Uterus (tissue), 4 donors: ENCODE data around the gene GRM8. TPM values are rescaled to one million over a fixed set of nuclear protein-coding genes. Genes with fewer than 3 reads are reported as not detected.

Experiments used
- DNase-seq, 2 donors: peaks; one replicate each; pipeline ENCODE4 v3.0.0-alpha.2; 2019 to 2020
- H3K27ac ChIP-seq, 2 donors: fragments of 200-600 bp; sonication (generic); 1 replicate in 1 of 2; 2 replicates in 1 of 2; pipeline ENCODE4 v1.5.1; 2016 to 2018
- H3K27me3 ChIP-seq, 2 donors: fragments of 200-600 bp; sonication (generic); one replicate each; pipeline ENCODE4 v1.5.1; 2018 to 2019; ENCODE audit warnings: control low read depth in 1 of 2
- H3K36me3 ChIP-seq, 2 donors: fragments of 200-600 bp; sonication (generic); one replicate each; pipeline ENCODE4 v1.5.1; 2019; ENCODE audit warnings: control low read depth in 1 of 2
- H3K4me1 ChIP-seq, 2 donors: fragments of 200-600 bp; sonication (generic); one replicate each; pipeline ENCODE4 v1.5.1; 2018 to 2019; ENCODE audit warnings: control low read depth in 1 of 2
- H3K4me3 ChIP-seq, 2 donors: fragments of 200-600 bp; sonication (generic); 1 replicate in 1 of 2; 2 replicates in 1 of 2; pipeline ENCODE4 v1.5.1; 2018 to 2019; ENCODE audit warnings: mild to moderate bottlenecking in 1 of 2
- H3K9me3 ChIP-seq, 2 donors: fragments of 200-600 bp; sonication (generic); one replicate each; pipeline ENCODE4 v1.5.1; 2019; ENCODE audit warnings: control low read depth in 1 of 2
- POLR2A ChIP-seq, 2 donors: fragments of 450-650 bp; IDR thresholded peaks; one replicate each; pipeline ENCODE4 v1.6.1; 2016; ENCODE audit warnings: antibody characterized with exemption in 2 of 2, mild to moderate bottlenecking in 1 of 2, moderate library complexity in 1 of 2
- intact Hi-C: fragments of 100-400 bp; cut with DNase I; formaldehyde crosslinking; loops from one replicate; pipeline ENCODE4 v1.15.1; 2023; ENCODE audit warnings: low total_unique reads
- total RNA-seq, 4 donors: library from RNA; depleted of rRNA in 3 of 4; stranded (reverse); fragments of >200 nt in 3 of 4; gene quantifications; one replicate each; pipeline versions ENCODE4 v1.1.0 to v1.2.4, GENCODE V29; 2014 to 2023
- TF ChIP-seq, protein P1 (sequence below), 4 experiments: fragments of 200-600 bp in 2 of 4; fragments of 450-650 bp in 2 of 4; sonication (generic) in 2 of 4; IDR thresholded peaks; one replicate each; pipeline ENCODE4 v1.5.1; 2016 to 2019; ENCODE audit warnings: antibody characterized with exemption in 4 of 4, mild to moderate bottlenecking in 2 of 4, moderate library complexity in 1 of 4
- donor health status: DM: yes; HTN: yes; CAD: no.

GRM8 gene
- total RNA-seq, 4 donors from 2014 or later = 3.9 TPM; not detected in 3

DNA sequence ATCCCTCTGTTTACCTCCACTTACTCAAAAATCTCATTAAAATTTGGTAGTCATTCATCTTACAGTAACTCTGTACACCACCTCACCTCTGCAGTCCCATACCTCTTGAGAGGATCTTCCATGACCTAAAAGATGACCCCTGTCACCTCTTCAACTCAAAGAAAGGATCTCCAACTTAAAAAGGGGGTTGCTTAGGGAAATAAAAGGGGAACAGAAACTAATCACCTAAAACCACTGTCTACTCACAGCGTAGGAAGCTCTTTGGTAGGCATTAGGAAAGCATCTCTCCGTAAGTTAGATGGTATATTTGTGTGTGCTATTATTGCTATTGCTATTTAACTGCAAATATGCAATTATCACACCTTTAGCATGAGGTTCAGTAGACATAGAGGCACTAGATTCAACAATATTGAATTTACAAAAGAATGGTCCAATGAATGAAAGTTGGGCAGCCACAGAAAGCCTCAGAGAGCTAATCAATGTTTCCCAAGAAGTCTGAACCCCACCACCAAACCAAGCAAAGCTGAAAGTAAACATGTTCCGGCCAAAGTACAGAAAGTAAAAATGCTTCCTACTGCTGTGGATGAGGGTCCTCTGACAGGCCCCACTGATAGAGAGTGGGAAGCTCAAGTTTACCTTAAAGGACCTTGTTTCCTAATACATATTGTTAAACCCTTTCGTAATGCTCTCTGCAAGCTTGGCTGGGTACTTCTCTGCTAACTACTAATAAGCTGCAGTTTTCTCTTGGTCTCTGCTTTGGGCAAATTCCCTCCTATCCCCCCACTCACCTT, 105.8 kb downstream of the GRM8 start:
- H3K9me3 ChIP-seq = no peaks in the 10 kb centered on the region
- no peak for TF ChIP-seq POLR2A (IDR thresholded peaks at IDR 0.05)
- TF ChIP-seq, protein P1, sequence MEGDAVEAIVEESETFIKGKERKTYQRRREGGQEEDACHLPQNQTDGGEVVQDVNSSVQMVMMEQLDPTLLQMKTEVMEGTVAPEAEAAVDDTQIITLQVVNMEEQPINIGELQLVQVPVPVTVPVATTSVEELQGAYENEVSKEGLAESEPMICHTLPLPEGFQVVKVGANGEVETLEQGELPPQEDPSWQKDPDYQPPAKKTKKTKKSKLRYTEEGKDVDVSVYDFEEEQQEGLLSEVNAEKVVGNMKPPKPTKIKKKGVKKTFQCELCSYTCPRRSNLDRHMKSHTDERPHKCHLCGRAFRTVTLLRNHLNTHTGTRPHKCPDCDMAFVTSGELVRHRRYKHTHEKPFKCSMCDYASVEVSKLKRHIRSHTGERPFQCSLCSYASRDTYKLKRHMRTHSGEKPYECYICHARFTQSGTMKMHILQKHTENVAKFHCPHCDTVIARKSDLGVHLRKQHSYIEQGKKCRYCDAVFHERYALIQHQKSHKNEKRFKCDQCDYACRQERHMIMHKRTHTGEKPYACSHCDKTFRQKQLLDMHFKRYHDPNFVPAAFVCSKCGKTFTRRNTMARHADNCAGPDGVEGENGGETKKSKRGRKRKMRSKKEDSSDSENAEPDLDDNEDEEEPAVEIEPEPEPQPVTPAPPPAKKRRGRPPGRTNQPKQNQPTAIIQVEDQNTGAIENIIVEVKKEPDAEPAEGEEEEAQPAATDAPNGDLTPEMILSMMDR (IDR thresholded peaks at IDR 0.05) = no peak
- no peak overlapping the region for H3K27ac ChIP-seq
- H3K27me3 ChIP-seq = no peaks in the 10 kb centered on the region
- H3K4me3 ChIP-seq = no peak overlapping the region
- intact Hi-C loops = no loop called here
- no peak for DNase-seq
- no peaks in the 10 kb centered on the region for H3K4me1 ChIP-seq
- no peaks in the 10 kb centered on the region for H3K36me3 ChIP-seq

DNA sequence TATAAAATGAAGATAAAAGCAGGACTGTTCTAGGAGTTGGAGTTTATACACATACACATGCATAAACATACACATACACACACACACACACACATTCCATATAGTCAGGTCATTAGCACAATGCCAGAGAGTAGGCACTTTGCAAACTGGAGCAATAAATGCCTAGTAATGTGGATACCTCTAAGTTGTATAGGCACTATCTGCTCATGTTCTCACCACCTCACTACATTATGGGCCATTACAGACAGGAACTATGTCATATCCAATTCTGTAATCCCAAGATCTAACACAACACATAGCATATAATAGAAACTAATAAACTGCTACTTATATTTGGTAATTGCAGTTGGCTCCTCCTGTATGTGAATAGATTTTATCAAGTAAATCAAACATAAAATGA, 115.6 kb downstream of the GRM8 start:
- no peak for DNase-seq
- no peak overlapping the region for H3K4me3 ChIP-seq
- TF ChIP-seq POLR2A (IDR thresholded peaks at IDR 0.05) = no peak
- TF ChIP-seq, protein P1 (IDR thresholded peaks at IDR 0.05) = no peak
- no peak overlapping the region for H3K27ac ChIP-seq
- no peaks in the 10 kb centered on the region for H3K9me3 ChIP-seq
- H3K4me1 ChIP-seq = no peaks in the 10 kb centered on the region
- intact Hi-C loops = no loop called here
- H3K36me3 ChIP-seq = no peaks in the 10 kb centered on the region
- no peaks in the 10 kb centered on the region for H3K27me3 ChIP-seq

DNA sequence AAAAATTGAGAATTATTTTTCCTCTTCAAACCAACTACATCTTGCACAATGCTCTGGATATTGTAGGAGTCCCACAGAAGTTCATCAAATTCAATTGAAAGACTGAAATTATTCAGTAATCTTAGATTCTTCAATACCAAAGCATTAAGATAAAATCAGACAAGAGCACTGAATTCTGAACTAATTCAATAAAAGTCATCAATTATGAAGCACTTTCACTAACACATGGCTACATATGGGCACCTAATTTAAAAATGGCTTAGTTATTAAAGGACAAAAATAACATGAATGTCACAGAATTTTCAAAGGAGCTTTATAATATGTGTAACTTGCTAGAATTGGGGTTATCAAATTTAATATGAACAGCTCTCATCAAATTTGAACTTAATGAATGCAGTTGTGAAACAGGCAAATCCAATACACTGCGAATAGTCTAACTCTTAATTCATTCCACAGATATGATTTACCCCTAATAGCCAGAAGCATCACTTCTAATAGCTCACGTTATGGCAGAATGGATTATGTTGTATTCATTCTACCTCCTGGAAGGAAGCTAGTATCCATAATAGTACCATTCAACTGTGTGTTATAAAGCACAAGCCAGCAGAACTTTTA, 116.8 kb downstream of the GRM8 start:
- no peak overlapping the region for H3K27ac ChIP-seq
- H3K4me3 ChIP-seq = no peak overlapping the region
- H3K36me3 ChIP-seq = no peaks in the 10 kb centered on the region
- intact Hi-C loops = no loop called here
- no peak for DNase-seq
- TF ChIP-seq, protein P1 (IDR thresholded peaks at IDR 0.05) = no peak
- no peak for TF ChIP-seq POLR2A (IDR thresholded peaks at IDR 0.05)
- no peaks in the 10 kb centered on the region for H3K9me3 ChIP-seq
- H3K4me1 ChIP-seq = no peaks in the 10 kb centered on the region
- H3K27me3 ChIP-seq = no peaks in the 10 kb centered on the region

DNA sequence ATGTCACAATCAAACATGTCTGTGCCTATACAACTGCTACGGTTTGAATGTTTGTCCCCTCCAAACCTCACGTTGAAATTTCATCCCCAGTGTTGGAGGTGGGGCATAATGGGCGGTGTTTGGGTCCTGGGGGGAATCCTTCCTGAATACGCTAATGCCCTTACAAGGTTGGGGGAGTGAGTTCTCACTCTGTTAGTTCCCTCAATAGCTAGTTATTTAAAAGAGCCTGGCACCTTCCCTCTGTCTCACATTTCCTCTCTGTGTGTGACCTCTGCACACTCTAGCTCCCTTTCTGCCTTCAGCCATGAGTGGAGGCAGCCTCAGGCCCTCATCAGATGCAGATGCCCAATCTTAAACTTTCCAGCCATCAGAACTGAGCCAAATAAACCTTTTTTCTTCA, 129.5 kb downstream of the GRM8 start:
- Histone ChIP-seq H3K4me3 (no peak overlapping the region), H3K27ac (no peak overlapping the region), H3K4me1 (no peaks in the 10 kb centered on the region), H3K9me3 (no peaks in the 10 kb centered on the region), H3K36me3 (no peaks in the 10 kb centered on the region), H3K27me3 (no peaks in the 10 kb centered on the region)
- intact Hi-C loops = no loop called here
- DNase-seq = no peak
- no peak for TF ChIP-seq POLR2A (IDR thresholded peaks at IDR 0.05)
- TF ChIP-seq, protein P1 (IDR thresholded peaks at IDR 0.05) = no peak

DNA sequence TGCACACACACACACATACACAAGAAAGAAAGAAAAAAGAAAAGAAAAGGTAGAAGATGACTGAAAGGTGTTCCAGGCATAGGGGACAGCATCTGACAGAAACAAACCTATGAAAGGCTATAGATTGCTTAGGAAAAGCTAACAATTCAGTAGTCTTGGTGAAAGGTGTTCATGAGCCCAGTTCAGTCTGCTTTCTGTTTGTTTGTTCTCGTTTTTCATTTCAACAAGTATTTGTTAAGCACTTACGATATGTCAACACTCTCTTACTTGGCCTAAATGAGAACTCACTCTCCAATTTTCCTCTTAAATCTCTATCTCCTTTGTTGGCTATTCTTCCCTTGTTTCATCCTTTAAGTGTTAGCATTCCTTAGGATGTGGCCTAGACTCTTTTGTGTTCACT, 133.2 kb downstream of the GRM8 start:
- no peak for DNase-seq
- Histone ChIP-seq H3K9me3 (no peaks in the 10 kb centered on the region), H3K4me3 (no peak overlapping the region), H3K36me3 (no peaks in the 10 kb centered on the region), H3K27me3 (no peaks in the 10 kb centered on the region), H3K4me1 (no peaks in the 10 kb centered on the region), H3K27ac (no peak overlapping the region)
- intact Hi-C loops = no loop called here
- no peak for TF ChIP-seq POLR2A (IDR thresholded peaks at IDR 0.05)
- TF ChIP-seq, protein P1 (IDR thresholded peaks at IDR 0.05) = no peak
